ENCODE data around the gene CCNJL. TPM values are rescaled to one million over a fixed set of nuclear protein-coding genes. Genes with fewer than 3 reads are reported as not detected.

The CCNJL gene
- total and polyA plus RNA-seq, 2 donors, result 1.7 to 2.7 TPM

GRCh38 chr5:160213537-160213936 lies 98.8 kb downstream of the CCNJL start:
- H3K4me1 ChIP-seq (ENCODE audit: control insufficient read depth in 2 of 2, insufficient read depth in 2 of 2, low read length in 2 of 2), result no peaks in the 10 kb centered on the region
- no peak overlapping the region for H3K4me3 ChIP-seq (ENCODE audit: low read length in 2 of 2)
- H3K36me3 ChIP-seq (ENCODE audit: control insufficient read depth in 2 of 2, insufficient read depth in 2 of 2, low read length in 1 of 2), result no peaks in the 10 kb centered on the region
- no peak overlapping the region for H3K27ac ChIP-seq (ENCODE audit: low read depth in 1 of 2, low read length in 1 of 2)
- H3K27me3 ChIP-seq (ENCODE audit: control insufficient read depth in 2 of 2, insufficient read depth in 1 of 2, low read length in 1 of 2), result no peaks in the 10 kb centered on the region
- no peak for DNase-seq (ENCODE audit: low read depth in 6 of 9, low spot score in 9 of 9)
- 93% methylated on average over 5 of the region's 5 CpGs for WGBS
- H3K9me3 ChIP-seq (ENCODE audit: control insufficient read depth in 2 of 2, insufficient read depth in 1 of 2, low read length in 1 of 2), result peaks cover 0 to 1% of the 10 kb centered on the region in 2 donors

- Histone ChIP-seq H3K4me1 (ENCODE audit: control insufficient read depth in 2 of 2, insufficient read depth in 2 of 2, low read length in 2 of 2) (no peaks in the 10 kb centered on the region), H3K36me3 (ENCODE audit: control insufficient read depth in 2 of 2, insufficient read depth in 2 of 2, low read length in 1 of 2) (no peaks in the 10 kb centered on the region), H3K4me3 (ENCODE audit: low read length in 2 of 2) (no peak overlapping the region), H3K27me3 (ENCODE audit: control insufficient read depth in 2 of 2, insufficient read depth in 1 of 2, low read length in 1 of 2) (no peaks in the 10 kb centered on the region), H3K27ac (ENCODE audit: low read depth in 1 of 2, low read length in 1 of 2) (no peak overlapping the region), H3K9me3 (ENCODE audit: control insufficient read depth in 2 of 2, insufficient read depth in 1 of 2, low read length in 1 of 2) (peaks cover 0 to 1% of the 10 kb centered on the region in 2 donors)
- DNase-seq (ENCODE audit: low read depth in 6 of 9, low spot score in 9 of 9), result no peak
- WGBS, result 85% methylated on average over 2 of the region's 2 CpGs
Observed at GRCh38 chr5:160211352-160211751, 101.0 kb downstream of the CCNJL start.

GRCh38 chr5:160210606-160211005 lies 101.8 kb downstream of the CCNJL start:
- no peak overlapping the region for H3K27ac ChIP-seq (ENCODE audit: low read depth in 1 of 2, low read length in 1 of 2)
- no peaks in the 10 kb centered on the region for H3K27me3 ChIP-seq (ENCODE audit: control insufficient read depth in 2 of 2, insufficient read depth in 1 of 2, low read length in 1 of 2)
- H3K9me3 ChIP-seq (ENCODE audit: control insufficient read depth in 2 of 2, insufficient read depth in 1 of 2, low read length in 1 of 2), result no peaks in the 10 kb centered on the region
- 96% methylated on average over 9 of the region's 9 CpGs for WGBS
- H3K4me3 ChIP-seq (ENCODE audit: low read length in 2 of 2), result no peak overlapping the region
- no peaks in the 10 kb centered on the region for H3K4me1 ChIP-seq (ENCODE audit: control insufficient read depth in 2 of 2, insufficient read depth in 2 of 2, low read length in 2 of 2)
- H3K36me3 ChIP-seq (ENCODE audit: control insufficient read depth in 2 of 2, insufficient read depth in 2 of 2, low read length in 1 of 2), result no peaks in the 10 kb centered on the region
- no peak for DNase-seq (ENCODE audit: low read depth in 6 of 9, low spot score in 9 of 9)

GRCh38 chr5:160209917-160210316 lies 102.4 kb downstream of the CCNJL start:
- over 99% methylated on average over 2 of the region's 2 CpGs for WGBS

GRCh38 chr5:160207061-160207460 lies 105.3 kb downstream of the CCNJL start:
- H3K4me1 ChIP-seq (ENCODE audit: control insufficient read depth in 2 of 2, insufficient read depth in 2 of 2, low read length in 2 of 2), result peaks cover 0 to 4% of the 10 kb centered on the region in 2 donors
- DNase-seq (ENCODE audit: low read depth in 6 of 9, low spot score in 9 of 9), result no peak
- H3K27me3 ChIP-seq (ENCODE audit: control insufficient read depth in 2 of 2, insufficient read depth in 1 of 2, low read length in 1 of 2), result no peaks in the 10 kb centered on the region
- no peaks in the 10 kb centered on the region for H3K9me3 ChIP-seq (ENCODE audit: control insufficient read depth in 2 of 2, insufficient read depth in 1 of 2, low read length in 1 of 2)
- 99% methylated on average over 2 of the region's 2 CpGs for WGBS
- H3K4me3 ChIP-seq (ENCODE audit: low read length in 2 of 2), result no peak overlapping the region
- no peaks in the 10 kb centered on the region for H3K36me3 ChIP-seq (ENCODE audit: control insufficient read depth in 2 of 2, insufficient read depth in 2 of 2, low read length in 1 of 2)
- H3K27ac ChIP-seq (ENCODE audit: low read depth in 1 of 2, low read length in 1 of 2), result no peak overlapping the region

More at GRCh38 chr5:160209917-160210316, 102.4 kb downstream of the CCNJL start:
- DNase-seq (ENCODE audit: low read depth in 6 of 9, low spot score in 9 of 9), result no peak
- H3K27me3 ChIP-seq (ENCODE audit: control insufficient read depth in 2 of 2, insufficient read depth in 1 of 2, low read length in 1 of 2), result no peaks in the 10 kb centered on the region
- H3K27ac ChIP-seq (ENCODE audit: low read depth in 1 of 2, low read length in 1 of 2), result no peak overlapping the region
- H3K4me3 ChIP-seq (ENCODE audit: low read length in 2 of 2), result no peak overlapping the region
- H3K36me3 ChIP-seq (ENCODE audit: control insufficient read depth in 2 of 2, insufficient read depth in 2 of 2, low read length in 1 of 2), result no peaks in the 10 kb centered on the region
- H3K9me3 ChIP-seq (ENCODE audit: control insufficient read depth in 2 of 2, insufficient read depth in 1 of 2, low read length in 1 of 2), result no peaks in the 10 kb centered on the region
- peaks cover 0 to 1% of the 10 kb centered on the region in 2 donors for H3K4me1 ChIP-seq (ENCODE audit: control insufficient read depth in 2 of 2, insufficient read depth in 2 of 2, low read length in 2 of 2)

Other genes starting within 250 kb of the CCNJL start
- 22.8 TPM for gene PWWP2A, start 193.1 kb downstream of the CCNJL start, total RNA-seq
- 17.0 TPM for gene PWWP2A, start 193.1 kb downstream of the CCNJL start, polyA plus RNA-seq
- gene FABP6, start 83.1 kb downstream of the CCNJL start, total RNA-seq, result 13.0 TPM
- 64.3 TPM for gene FABP6, start 83.1 kb downstream of the CCNJL start, polyA plus RNA-seq
- gene C1QTNF2, start 58.1 kb upstream of the CCNJL start, total RNA-seq, result 0.61 TPM
- gene C1QTNF2, start 58.1 kb upstream of the CCNJL start, polyA plus RNA-seq, result 0.46 TPM
- gene FAM200C, start 87.5 kb upstream of the CCNJL start, total RNA-seq, result 4.1 TPM
- gene FAM200C, start 87.5 kb upstream of the CCNJL start, polyA plus RNA-seq, result 5.5 TPM
- 46.9 TPM for gene SLU7, start 106.5 kb upstream of the CCNJL start, total RNA-seq
- gene SLU7, start 106.5 kb upstream of the CCNJL start, polyA plus RNA-seq, result 45.3 TPM
- 179 TPM for gene PTTG1, start 109.3 kb upstream of the CCNJL start, total RNA-seq
- gene PTTG1, start 109.3 kb upstream of the CCNJL start, polyA plus RNA-seq, result 72.9 TPM